ENCODE measurements around the gene NTSR2.

NTSR2 gene

DNA sequence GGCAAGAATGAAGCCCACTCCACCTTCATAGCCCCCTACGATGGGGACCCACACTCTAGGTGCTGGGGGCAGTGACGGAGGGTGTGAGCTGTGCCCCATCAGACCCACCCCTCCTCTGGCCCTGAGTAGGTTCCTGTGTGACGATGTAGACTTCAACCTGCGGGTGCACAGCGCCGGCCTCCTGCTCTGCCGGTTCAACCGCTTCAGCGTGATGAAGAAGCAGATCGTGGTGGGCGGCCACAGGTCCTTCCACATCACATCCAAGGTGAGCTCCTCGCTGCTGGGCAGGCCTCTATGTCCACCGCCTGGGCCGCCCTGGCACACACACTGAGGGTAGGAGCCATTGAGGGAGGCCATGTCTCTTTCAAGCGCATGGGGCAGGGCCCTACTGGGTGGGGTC is 34.9 kb downstream of the NTSR2 start:
- Histone ChIP-seq H3K4me2 (ENCODE audit: low read depth, low read length) (no peak overlapping the region), H3F3A (ENCODE audit: insufficient read depth, low read length) (no peaks in the 10 kb centered on the region), H3K27me3 (replicated peaks; ENCODE audit: insufficient read depth, low read length) (no peaks in the 10 kb centered on the region), H3K27ac (ENCODE audit: low read length) (no peak overlapping the region), H4K20me1 (ENCODE audit: insufficient read depth, low read length) (no peaks in the 10 kb centered on the region), H3K9me3 (replicated peaks; ENCODE audit: insufficient read depth, low read length) (no peaks in the 10 kb centered on the region), H3K4me1 (ENCODE audit: low read length) (no peaks in the 10 kb centered on the region), H3K4me3 (ENCODE audit: low read length) (no peak overlapping the region), H3K9ac (ENCODE audit: low read length) (no peak overlapping the region), H3K9me2 (replicated peaks; ENCODE audit: insufficient read depth, low read length) (no peaks in the 10 kb centered on the region), H2AFZ (ENCODE audit: low read length) (no peak overlapping the region), H3K79me2 (ENCODE audit: low read length) (no peaks in the 10 kb centered on the region), H3K36me3 (replicated peaks; ENCODE audit: insufficient read depth, low read length) (no peaks in the 10 kb centered on the region)
- no peak for DNase-seq
- TF ChIP-seq EZH2phosphoT487 (IDR thresholded peaks at IDR 0.05; ENCODE audit: low read length) (no peak), EZH2 (optimal IDR thresholded peaks at IDR 0.05; ENCODE audit: low read depth, low read length) (no peak)
- TF ChIP-seq, protein P1, sequence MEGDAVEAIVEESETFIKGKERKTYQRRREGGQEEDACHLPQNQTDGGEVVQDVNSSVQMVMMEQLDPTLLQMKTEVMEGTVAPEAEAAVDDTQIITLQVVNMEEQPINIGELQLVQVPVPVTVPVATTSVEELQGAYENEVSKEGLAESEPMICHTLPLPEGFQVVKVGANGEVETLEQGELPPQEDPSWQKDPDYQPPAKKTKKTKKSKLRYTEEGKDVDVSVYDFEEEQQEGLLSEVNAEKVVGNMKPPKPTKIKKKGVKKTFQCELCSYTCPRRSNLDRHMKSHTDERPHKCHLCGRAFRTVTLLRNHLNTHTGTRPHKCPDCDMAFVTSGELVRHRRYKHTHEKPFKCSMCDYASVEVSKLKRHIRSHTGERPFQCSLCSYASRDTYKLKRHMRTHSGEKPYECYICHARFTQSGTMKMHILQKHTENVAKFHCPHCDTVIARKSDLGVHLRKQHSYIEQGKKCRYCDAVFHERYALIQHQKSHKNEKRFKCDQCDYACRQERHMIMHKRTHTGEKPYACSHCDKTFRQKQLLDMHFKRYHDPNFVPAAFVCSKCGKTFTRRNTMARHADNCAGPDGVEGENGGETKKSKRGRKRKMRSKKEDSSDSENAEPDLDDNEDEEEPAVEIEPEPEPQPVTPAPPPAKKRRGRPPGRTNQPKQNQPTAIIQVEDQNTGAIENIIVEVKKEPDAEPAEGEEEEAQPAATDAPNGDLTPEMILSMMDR (IDR thresholded peaks at IDR 0.05; ENCODE audit: low read length), result no peak

DNA sequence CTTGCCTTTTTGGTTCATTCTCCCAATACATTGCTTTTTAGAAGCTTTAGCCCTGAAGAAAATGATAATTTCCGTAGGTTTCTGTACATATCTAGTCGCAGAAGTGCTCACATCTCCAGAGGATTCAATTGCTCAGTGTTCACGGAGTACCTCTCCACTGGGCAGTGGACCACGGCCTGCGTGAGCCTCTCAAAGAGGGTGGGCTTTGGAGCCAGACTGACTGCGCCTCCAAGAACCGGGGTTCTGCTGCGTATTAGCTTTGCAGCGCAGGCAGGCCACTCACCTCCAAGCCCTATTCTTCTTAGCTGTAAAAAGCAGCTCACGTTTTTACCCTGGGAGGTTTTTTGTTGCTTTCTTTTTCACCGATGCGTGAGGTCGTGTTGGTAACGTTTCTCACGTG is 35.4 kb downstream of the NTSR2 start:
- Histone ChIP-seq H3K4me1 (ENCODE audit: low read length) (no peaks in the 10 kb centered on the region), H3K36me3 (replicated peaks; ENCODE audit: insufficient read depth, low read length) (no peaks in the 10 kb centered on the region), H3K4me2 (ENCODE audit: low read depth, low read length) (no peak overlapping the region), H3K9me2 (replicated peaks; ENCODE audit: insufficient read depth, low read length) (no peaks in the 10 kb centered on the region), H4K20me1 (ENCODE audit: insufficient read depth, low read length) (no peaks in the 10 kb centered on the region), H3K27me3 (replicated peaks; ENCODE audit: insufficient read depth, low read length) (no peaks in the 10 kb centered on the region), H3F3A (ENCODE audit: insufficient read depth, low read length) (no peaks in the 10 kb centered on the region), H3K4me3 (ENCODE audit: low read length) (no peak overlapping the region), H3K27ac (ENCODE audit: low read length) (no peak overlapping the region), H3K79me2 (ENCODE audit: low read length) (no peaks in the 10 kb centered on the region), H3K9ac (ENCODE audit: low read length) (no peak overlapping the region), H3K9me3 (replicated peaks; ENCODE audit: insufficient read depth, low read length) (no peaks in the 10 kb centered on the region), H2AFZ (ENCODE audit: low read length) (no peak overlapping the region)
- no peak for DNase-seq
- TF ChIP-seq, protein P1 (IDR thresholded peaks at IDR 0.05; ENCODE audit: low read length), result no peak
- TF ChIP-seq EZH2 (optimal IDR thresholded peaks at IDR 0.05; ENCODE audit: low read depth, low read length) (no peak), EZH2phosphoT487 (IDR thresholded peaks at IDR 0.05; ENCODE audit: low read length) (no peak)

DNA sequence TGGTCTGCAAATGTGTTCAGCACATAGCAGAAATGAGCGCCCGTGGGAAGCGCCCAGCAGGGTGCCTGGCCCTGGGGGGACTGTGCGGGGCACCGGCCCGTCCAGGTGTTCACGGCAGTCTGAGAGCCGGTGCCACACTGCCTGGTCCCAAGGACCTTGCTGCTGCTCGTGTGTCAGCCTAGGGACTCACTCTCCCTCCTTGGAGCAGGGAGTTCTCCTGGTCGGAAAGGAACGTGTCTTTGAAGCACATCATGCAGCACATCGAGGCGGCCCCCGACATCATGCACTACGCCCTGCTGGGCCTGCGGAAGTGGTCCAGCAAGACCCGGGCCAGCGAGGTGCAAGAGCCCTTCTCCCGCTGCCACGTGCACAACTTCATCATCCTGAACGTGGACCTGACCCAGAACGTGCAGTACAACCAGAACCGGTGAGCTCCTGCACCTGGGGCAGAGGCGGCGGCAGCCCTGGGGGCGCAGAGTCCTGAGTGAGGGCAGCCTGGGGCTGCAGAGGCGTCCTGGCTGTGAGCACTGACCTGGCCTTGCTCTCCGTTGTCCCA is 36.0 kb downstream of the NTSR2 start:
- Histone ChIP-seq H3K4me2 (ENCODE audit: low read depth, low read length) (no peak overlapping the region), H3K4me3 (ENCODE audit: low read length) (no peak overlapping the region), H3K4me1 (ENCODE audit: low read length) (no peaks in the 10 kb centered on the region), H4K20me1 (ENCODE audit: insufficient read depth, low read length) (no peaks in the 10 kb centered on the region), H3K9me3 (replicated peaks; ENCODE audit: insufficient read depth, low read length) (no peaks in the 10 kb centered on the region), H3K27me3 (replicated peaks; ENCODE audit: insufficient read depth, low read length) (no peaks in the 10 kb centered on the region), H2AFZ (ENCODE audit: low read length) (no peak overlapping the region), H3K36me3 (replicated peaks; ENCODE audit: insufficient read depth, low read length) (no peaks in the 10 kb centered on the region), H3K79me2 (ENCODE audit: low read length) (no peaks in the 10 kb centered on the region), H3F3A (ENCODE audit: insufficient read depth, low read length) (no peaks in the 10 kb centered on the region), H3K27ac (ENCODE audit: low read length) (no peak overlapping the region), H3K9me2 (replicated peaks; ENCODE audit: insufficient read depth, low read length) (no peaks in the 10 kb centered on the region), H3K9ac (ENCODE audit: low read length) (no peak overlapping the region)
- TF ChIP-seq EZH2 (optimal IDR thresholded peaks at IDR 0.05; ENCODE audit: low read depth, low read length) (no peak), EZH2phosphoT487 (IDR thresholded peaks at IDR 0.05; ENCODE audit: low read length) (no peak)
- TF ChIP-seq, protein P1 (IDR thresholded peaks at IDR 0.05; ENCODE audit: low read length), result no peak
- no peak for DNase-seq

Data from MM.1S (cell line).